Mesenteric fat pad (tissue), 1 donor: Measurements from ENCODE around the gene KLHL34. TPM values are rescaled to one million over a fixed set of nuclear protein-coding genes. Genes with fewer than 3 reads are reported as not detected.

Source experiments
- DNase-seq: peaks from one replicate; pipeline ENCODE4 v3.0.0-alpha.2; 2020; ENCODE audit warnings: low spot score
- long read RNA-seq: library from polyadenylated mRNA; unstranded; transcript quantifications from one replicate; pipeline ENCODE4 v2.0.0, GENCODE V29; 2020
- total RNA-seq: library from RNA; stranded (reverse); fragmentation: NEBNext Ultra II Directional; extraction: Animal tissue kit (Norgen Biotek cat#: 25700); gene quantifications from one replicate; pipeline ENCODE4 v1.2.1, GENCODE V29; 2021
- donor health status: DM: yes; HTN: yes; CAD: no.

The KLHL34 gene, protein sequence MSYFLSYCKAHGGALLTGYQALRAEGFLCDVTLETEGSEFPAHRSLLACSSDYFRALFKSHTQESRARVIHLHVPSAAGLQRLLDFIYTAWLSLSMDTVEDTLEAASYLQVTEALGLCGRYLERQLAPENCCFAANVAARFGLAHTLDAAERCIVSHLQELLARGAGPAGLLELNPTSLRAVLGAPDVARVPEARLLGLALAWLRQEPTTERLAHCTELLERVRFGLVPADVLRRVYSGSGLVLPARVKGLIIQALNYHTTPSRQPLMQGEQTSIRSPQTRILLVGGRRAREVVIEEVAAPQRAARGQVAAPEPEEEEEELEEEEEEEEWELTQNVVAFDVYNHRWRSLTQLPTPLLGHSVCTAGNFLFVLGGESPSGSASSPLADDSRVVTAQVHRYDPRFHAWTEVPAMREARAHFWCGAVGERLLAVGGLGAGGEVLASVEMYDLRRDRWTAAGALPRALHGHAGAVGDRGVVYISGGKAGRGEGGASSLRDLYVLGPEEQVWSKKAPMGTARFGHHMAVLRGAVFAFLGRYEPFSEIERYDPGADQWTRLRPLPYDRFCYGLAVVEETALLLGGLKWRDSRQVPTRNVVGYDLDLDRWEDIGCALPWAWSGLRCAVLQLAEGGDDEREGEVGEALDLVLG
- 0.10 TPM for total RNA-seq
- long read RNA-seq, result 0 reads

- DNase-seq, result no peak
Observed at GRCh38 chrX:21658152-21658737, at the start of gene KLHL34. TSS of gene KLHL34 (minus strand) at chrX:21658330. CDS start at chrX:21657788, 542 bp downstream.

- DNase-seq, result no peak
Observed at GRCh38 chrX:21705225-21705624, 47.1 kb upstream of the KLHL34 start.

- DNase-seq, result no peak
Observed at GRCh38 chrX:21702725-21703124, 44.6 kb upstream of the KLHL34 start.

- no peak for DNase-seq
Observed at GRCh38 chrX:21700967-21701366, 42.8 kb upstream of the KLHL34 start.

DNA sequence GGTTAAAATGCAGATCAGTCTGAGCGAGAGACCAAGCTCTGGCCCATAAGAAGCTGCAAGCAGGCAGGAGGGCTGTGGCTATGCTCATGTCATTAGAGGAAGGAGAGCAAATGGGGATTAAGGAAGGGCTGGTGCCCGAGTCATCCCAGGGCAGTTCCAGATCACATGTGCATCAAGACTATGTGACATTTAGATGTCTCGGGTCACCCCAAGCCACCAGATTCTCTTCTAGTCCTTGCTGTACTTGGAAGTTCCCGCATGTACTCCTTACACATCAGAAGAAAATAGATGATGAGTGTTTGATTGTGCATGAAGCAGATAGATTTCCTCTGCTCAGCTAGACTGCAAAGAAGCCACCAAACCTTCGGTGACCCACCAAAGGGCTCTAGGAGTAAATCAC lies 42.1 kb upstream of the KLHL34 start:
- DNase-seq, result no peak

DNA sequence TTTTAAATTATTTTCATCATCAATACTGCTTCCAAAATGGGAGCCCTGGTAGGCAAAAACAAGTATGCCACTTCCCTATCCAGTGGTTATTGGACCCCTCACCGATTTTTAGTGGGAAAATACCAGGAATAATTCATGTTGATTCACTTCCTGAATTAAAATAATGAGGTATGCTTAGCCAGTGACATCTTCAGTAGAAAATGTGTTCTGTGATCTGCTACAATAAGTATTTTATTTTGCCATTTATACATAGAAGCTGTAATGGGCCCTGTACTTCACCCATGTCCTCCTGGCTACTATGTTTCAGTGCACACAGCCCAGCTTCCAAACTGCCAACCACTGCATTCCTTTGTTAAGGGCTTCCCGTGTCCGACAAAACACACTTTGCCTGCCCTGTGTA lies 41.0 kb upstream of the KLHL34 start:
- DNase-seq, result no peak

- no peak for DNase-seq
Observed at GRCh38 chrX:21698272-21698671, 40.1 kb upstream of the KLHL34 start.

GRCh38 chrX:21691512-21692018 lies 33.4 kb upstream of the KLHL34 start:
- no peak for DNase-seq

DNA sequence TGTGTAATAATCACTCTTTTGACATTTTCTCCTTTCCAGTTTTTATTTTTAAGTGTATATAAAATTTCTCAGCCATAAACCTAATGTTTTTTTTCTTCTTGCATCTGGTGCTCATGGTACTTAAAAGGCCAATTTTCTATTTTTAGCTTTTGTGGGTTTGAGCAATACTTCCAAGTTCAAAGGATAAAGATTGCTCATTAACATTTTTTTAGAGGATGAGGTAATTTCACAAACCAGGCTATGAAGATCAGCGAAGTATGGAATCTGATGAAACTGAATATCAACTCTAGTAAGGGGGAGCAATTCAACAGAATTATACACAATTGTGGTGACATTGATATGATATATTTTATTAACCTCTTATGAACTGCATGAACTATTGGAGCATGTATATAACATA lies 25.8 kb upstream of the KLHL34 start:
- DNase-seq, result no peak

- DNase-seq, result no peak
Observed at GRCh38 chrX:21678048-21678612, 20.0 kb upstream of the KLHL34 start.

DNA sequence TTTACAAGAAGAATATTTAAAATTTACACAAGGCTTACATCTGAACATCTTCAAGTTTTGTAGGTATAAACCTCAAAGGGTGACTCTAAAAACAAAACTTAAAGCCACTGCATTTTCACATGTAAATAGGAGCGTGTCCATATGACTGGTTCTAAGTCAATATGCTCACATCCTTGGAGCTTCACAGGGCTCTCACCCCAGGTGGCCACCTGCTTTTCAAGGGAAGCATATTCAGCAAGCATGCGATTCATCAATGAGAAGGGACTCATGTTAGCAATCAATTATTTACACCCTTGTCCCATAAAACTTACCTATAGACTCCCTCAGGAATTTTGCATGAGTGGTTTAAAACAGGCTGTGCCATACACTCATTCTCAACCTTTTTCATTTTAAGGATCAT lies 17.8 kb upstream of the KLHL34 start:
- DNase-seq, result no peak

DNA sequence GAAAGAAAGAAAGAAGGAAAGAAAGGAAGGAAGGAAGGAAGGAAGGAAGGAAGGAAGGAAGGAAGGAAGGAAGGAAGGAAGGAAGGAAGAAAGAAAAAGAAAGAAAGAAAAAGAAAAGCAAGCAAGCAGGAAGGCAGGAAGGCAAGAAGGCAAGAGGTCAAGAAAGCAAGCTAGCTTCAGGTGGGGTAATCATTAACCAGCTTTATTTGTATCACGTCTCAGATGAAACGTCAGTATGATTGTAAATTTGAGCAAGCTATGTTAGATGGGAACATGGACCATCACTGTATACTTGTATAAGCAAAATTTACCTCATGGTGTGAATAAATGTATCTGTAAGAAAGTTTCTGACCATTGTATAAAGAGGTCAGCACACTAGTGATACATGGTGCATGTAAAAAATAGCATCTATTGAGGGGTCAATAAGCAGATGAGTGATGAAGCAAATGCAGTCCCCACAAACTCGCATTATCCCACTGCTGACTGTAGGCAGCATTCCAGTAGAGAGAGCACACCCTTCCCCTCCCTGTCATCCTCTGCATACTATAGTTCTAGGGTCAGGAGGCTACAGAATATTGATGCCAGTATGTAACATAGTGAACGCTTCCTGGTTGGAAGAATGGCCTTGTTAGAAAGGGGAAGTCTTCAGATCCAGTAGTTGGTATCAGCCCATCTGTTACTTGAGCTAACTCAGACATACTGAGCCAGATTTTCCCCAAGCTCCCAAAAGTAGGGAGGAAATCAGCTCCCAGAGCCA lies 16.5 kb upstream of the KLHL34 start:
- DNase-seq, result no peak

DNA sequence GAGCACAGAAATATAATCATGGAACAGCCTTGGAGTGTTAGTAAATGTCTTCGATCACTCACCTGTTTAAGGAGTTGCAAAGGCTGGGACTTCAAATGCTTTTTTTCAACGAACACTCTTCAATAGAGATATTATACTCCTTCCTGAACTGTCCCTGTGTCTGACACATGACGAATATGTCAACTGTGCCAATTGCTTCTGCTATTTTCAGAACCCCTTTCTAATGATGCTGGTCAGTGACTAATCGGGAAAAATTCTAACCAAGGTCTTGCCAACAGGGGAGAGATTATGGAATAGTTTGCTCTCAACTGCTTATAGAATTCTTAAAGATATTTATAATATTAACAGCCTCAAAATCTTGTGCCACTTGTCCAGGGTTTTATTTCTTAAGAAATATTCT lies 8.5 kb upstream of the KLHL34 start:
- DNase-seq, result no peak

GRCh38 chrX:21666252-21666651 lies 8.1 kb upstream of the KLHL34 start:
- no peak for DNase-seq

DNA sequence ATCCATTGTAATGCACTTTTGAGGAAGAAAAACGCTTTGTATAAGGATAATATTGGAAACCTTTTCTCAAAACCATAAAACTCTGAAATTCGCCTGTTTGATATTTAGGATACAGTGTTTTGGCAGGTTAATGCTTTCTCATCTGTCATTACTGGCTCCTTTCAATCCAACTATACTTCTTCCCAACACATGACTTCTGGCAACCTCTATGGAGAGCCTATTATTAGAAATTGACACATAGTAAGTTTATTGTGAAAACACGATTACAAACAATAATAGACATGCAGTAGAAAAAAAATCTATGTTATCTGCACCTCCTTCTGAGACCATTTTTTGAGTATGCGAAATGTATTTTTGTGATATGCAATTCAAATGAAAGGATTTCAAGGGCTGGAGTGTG lies 4.6 kb upstream of the KLHL34 start:
- no peak for DNase-seq

GRCh38 chrX:21661316-21661715 lies 3.2 kb upstream of the KLHL34 start:
- DNase-seq, result no peak

GRCh38 chrX:21660156-21660555 lies 2.0 kb upstream of the KLHL34 start:
- no peak for DNase-seq

DNA sequence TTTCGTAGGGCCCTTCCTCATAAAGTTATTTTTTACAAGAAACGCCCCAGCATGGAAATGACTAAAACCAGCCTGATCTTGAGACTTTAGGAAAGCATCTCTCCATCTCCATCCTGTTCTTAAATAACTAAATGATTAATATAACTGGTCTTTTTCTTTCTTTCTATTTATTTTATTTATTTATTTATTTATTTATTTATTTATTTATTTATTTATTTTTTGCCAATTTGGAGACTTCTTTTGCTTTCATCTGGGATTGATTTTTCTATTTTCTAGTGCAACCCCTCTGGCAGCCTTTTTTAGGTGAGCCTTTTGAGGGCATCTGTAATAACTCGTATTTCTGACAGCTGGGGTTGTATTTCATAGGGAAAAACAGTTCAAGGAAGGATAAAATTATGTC lies 1.2 kb upstream of the KLHL34 start:
- DNase-seq, result no peak

- DNase-seq, result no peak
Observed at GRCh38 chrX:21658746-21659145, 616 bp upstream of the KLHL34 start.

- no peak for DNase-seq
Observed at GRCh38 chrX:21657318-21658151, 595 bp downstream of the KLHL34 start.
